C4-2B (cell line): ENCODE results near the gene ZNF77.

ENCODE experiments used
- CTCF ChIP-seq: fragments of 450-650 bp; conservative IDR thresholded peaks from 2 replicates; pipeline ENCODE4 v1.5.1; 2017; ENCODE audit warnings: mild to moderate bottlenecking
- ZFX ChIP-seq: fragments of 450-650 bp; IDR thresholded peaks from 2 replicates; pipeline ENCODE4 v1.6.1; 2017

GRCh38 chr19:2927032-2927430 lies 17.7 kb downstream of the ZNF77 start:
- no peak for TF ChIP-seq CTCF
- TF ChIP-seq ZFX: no peak
